ENCODE data around the gene CPEB2.

CPEB2 gene

GRCh38 chr4:15116509-15117079, 114.3 kb downstream of the CPEB2 start:
- TF ChIP-seq CTCF (IDR thresholded peaks at IDR 0.05; ENCODE audit: low read depth, low read length), result no peak
- no peaks in the 10 kb centered on the region for H3K9me3 ChIP-seq (ENCODE audit: severe bottlenecking)
- no peaks in the 10 kb centered on the region for H3K36me3 ChIP-seq
- no peak overlapping the region for H3K4me3 ChIP-seq (ENCODE audit: low read depth, low read length)
- H3K27ac ChIP-seq, result no peak overlapping the region
- H3K27me3 ChIP-seq (ENCODE audit: insufficient read depth, low read depth, severe bottlenecking), result no peaks in the 10 kb centered on the region
- no peak for DNase-seq

- DNase-seq, result no peak
- H3K4me3 ChIP-seq (ENCODE audit: low read depth, low read length), result no peak overlapping the region
- no peak for TF ChIP-seq CTCF (IDR thresholded peaks at IDR 0.05; ENCODE audit: low read depth, low read length)
- H3K9me3 ChIP-seq (ENCODE audit: severe bottlenecking), result no peaks in the 10 kb centered on the region
- no peak overlapping the region for H3K27ac ChIP-seq
- H3K36me3 ChIP-seq, result no peaks in the 10 kb centered on the region
- H3K27me3 ChIP-seq (ENCODE audit: insufficient read depth, low read depth, severe bottlenecking), result no peaks in the 10 kb centered on the region
Observed at GRCh38 chr4:15117270-15117946, 115.1 kb downstream of the CPEB2 start.

- Histone ChIP-seq H3K27me3 (ENCODE audit: insufficient read depth, low read depth, severe bottlenecking) (no peaks in the 10 kb centered on the region), H3K27ac (no peak overlapping the region), H3K4me3 (ENCODE audit: low read depth, low read length) (no peak overlapping the region), H3K36me3 (no peaks in the 10 kb centered on the region), H3K9me3 (ENCODE audit: severe bottlenecking) (no peaks in the 10 kb centered on the region)
- TF ChIP-seq CTCF (IDR thresholded peaks at IDR 0.05; ENCODE audit: low read depth, low read length), result no peak
- no peak for DNase-seq
Observed at GRCh38 chr4:15118292-15118691, 116.0 kb downstream of the CPEB2 start.

All from WERI-Rb-1 (cell line).